ENCODE results near the gene GNG13. TPM values are rescaled to one million over a fixed set of nuclear protein-coding genes. Genes with fewer than 3 reads are reported as not detected.

Gene GNG13
- total RNA-seq (ENCODE audit: low replicate concordance): not detected in 2 replicates

GRCh38 chr16:799948-800833, at the start of gene GNG13:
Gene GNG13, minus strand, starts transcription at chr16:800734. Its CDS starts 1,657 bp downstream, at chr16:799077.
- peak within 1 kb of the TSS; percentile 46 for H3K4me3 ChIP-seq
- peaks cover 3% of the 10 kb centered on the region for H3K27me3 Mint-ChIP-seq (ENCODE audit: insufficient read depth, low read depth)
- H3K4me3 Mint-ChIP-seq: no peak within 1 kb of the TSS

GRCh38 chr16:848510-849253, 48.1 kb upstream of the GNG13 start:
- H3K4me1 Mint-ChIP-seq: peaks cover 9% of the 10 kb centered on the region

More at GRCh38 chr16:799948-800833, at the start of gene GNG13:
- Histone ChIP-seq H3K79me2 (ENCODE audit: low read depth) (no peaks in the 10 kb centered on the region), H3K4me1 (peaks cover 18% of the 10 kb centered on the region), H3K4me2 (peak within 1 kb of the TSS; percentile 83), H3K9me3 (ENCODE audit: low read depth) (no peaks in the 10 kb centered on the region), H3K27ac (no peak within 1 kb of the TSS), H3K36me3 (no peaks in the 10 kb centered on the region), H3K27me3 (peaks cover 64% of the 10 kb centered on the region), H3F3A (ENCODE audit: low read depth) (peaks cover 15% of the 10 kb centered on the region), H4K20me1 (ENCODE audit: low read depth) (peaks cover 32% of the 10 kb centered on the region), H3K9ac (no peak within 1 kb of the TSS), H2AFZ (replicated peaks) (no peak within 1 kb of the TSS)
- TF ChIP-seq EZH2phosphoT487 (IDR thresholded peaks at IDR 0.05): no peak
- TF ChIP-seq EZH2 (IDR thresholded peaks at IDR 0.05): no peak
- no peaks in the 10 kb centered on the region for H3K9me3 Mint-ChIP-seq
- H3K27ac Mint-ChIP-seq: no peak within 1 kb of the TSS
- H3K4me1 Mint-ChIP-seq: no peaks in the 10 kb centered on the region
- DNase-seq (ENCODE audit: low spot score): peak; percentile 84
- peaks cover 3% of the 10 kb centered on the region for H3K36me3 Mint-ChIP-seq

GRCh38 chr16:847681-848445, 47.3 kb upstream of the GNG13 start:
- no peak overlapping the region for H3K4me3 ChIP-seq
- Mint-ChIP-seq H3K9me3 (peaks cover 44% of the 10 kb centered on the region), H3K4me1 (peaks cover 10% of the 10 kb centered on the region), H3K27me3 (ENCODE audit: insufficient read depth, low read depth) (peaks cover 8% of the 10 kb centered on the region), H3K27ac (no peak overlapping the region), H3K4me3 (no peak overlapping the region), H3K36me3 (peaks cover 13% of the 10 kb centered on the region)
- H3K9me3 ChIP-seq (ENCODE audit: low read depth): no peaks in the 10 kb centered on the region
- no peak overlapping the region for H3K4me2 ChIP-seq
- no peaks in the 10 kb centered on the region for H3K36me3 ChIP-seq
- H3K27me3 ChIP-seq: no peaks in the 10 kb centered on the region
- H3K27ac ChIP-seq: no peak overlapping the region
- no peak overlapping the region for H3K9ac ChIP-seq
- H4K20me1 ChIP-seq (ENCODE audit: low read depth): no peaks in the 10 kb centered on the region
- no peak overlapping the region for H2AFZ ChIP-seq (replicated peaks)
- no peaks in the 10 kb centered on the region for H3K79me2 ChIP-seq (ENCODE audit: low read depth)
- no peaks in the 10 kb centered on the region for H3K4me1 ChIP-seq
- no peak for TF ChIP-seq CTCF (IDR thresholded peaks at IDR 0.05)
- TF ChIP-seq EZH2 (IDR thresholded peaks at IDR 0.05): no peak
- TF ChIP-seq EZH2phosphoT487 (IDR thresholded peaks at IDR 0.05): no peak
- H3F3A ChIP-seq (ENCODE audit: low read depth): peaks cover 3% of the 10 kb centered on the region
- no peak for DNase-seq (ENCODE audit: low spot score)

More at GRCh38 chr16:848510-849253, 48.1 kb upstream of the GNG13 start:
- Histone ChIP-seq H3F3A (ENCODE audit: low read depth) (peaks cover 3% of the 10 kb centered on the region), H2AFZ (replicated peaks) (no peak overlapping the region), H3K9me3 (ENCODE audit: low read depth) (no peaks in the 10 kb centered on the region), H3K9ac (no peak overlapping the region), H3K27ac (no peak overlapping the region), H4K20me1 (ENCODE audit: low read depth) (no peaks in the 10 kb centered on the region), H3K79me2 (ENCODE audit: low read depth) (no peaks in the 10 kb centered on the region), H3K27me3 (no peaks in the 10 kb centered on the region), H3K4me3 (no peak overlapping the region), H3K4me1 (no peaks in the 10 kb centered on the region), H3K36me3 (no peaks in the 10 kb centered on the region), H3K4me2 (no peak overlapping the region)
- Mint-ChIP-seq H3K9me3 (peaks cover 49% of the 10 kb centered on the region), H3K4me3 (no peak overlapping the region), H3K27ac (no peak overlapping the region), H3K27me3 (ENCODE audit: insufficient read depth, low read depth) (peaks cover 8% of the 10 kb centered on the region), H3K36me3 (peaks cover 15% of the 10 kb centered on the region)
- no peak for TF ChIP-seq EZH2 (IDR thresholded peaks at IDR 0.05)
- TF ChIP-seq CTCF (IDR thresholded peaks at IDR 0.05): no peak
- no peak for TF ChIP-seq EZH2phosphoT487 (IDR thresholded peaks at IDR 0.05)
- no peak for DNase-seq (ENCODE audit: low spot score)
